ENCODE results near the gene DMXL1. TPM values are rescaled to one million over a fixed set of nuclear protein-coding genes. Genes with fewer than 3 reads are reported as not detected.
"Not testable (repeated sequence)": the region's sequence is repeated elsewhere in the genome, so short reads cannot be mapped to it uniquely, and the experiment has no call there.

DMXL1 gene
- total RNA-seq, 3 donors from 2014 or later (not counting 1 experiment from before 2014, with no cell fraction given): 36.7 to 43.0 (median 39.9) TPM

DNA sequence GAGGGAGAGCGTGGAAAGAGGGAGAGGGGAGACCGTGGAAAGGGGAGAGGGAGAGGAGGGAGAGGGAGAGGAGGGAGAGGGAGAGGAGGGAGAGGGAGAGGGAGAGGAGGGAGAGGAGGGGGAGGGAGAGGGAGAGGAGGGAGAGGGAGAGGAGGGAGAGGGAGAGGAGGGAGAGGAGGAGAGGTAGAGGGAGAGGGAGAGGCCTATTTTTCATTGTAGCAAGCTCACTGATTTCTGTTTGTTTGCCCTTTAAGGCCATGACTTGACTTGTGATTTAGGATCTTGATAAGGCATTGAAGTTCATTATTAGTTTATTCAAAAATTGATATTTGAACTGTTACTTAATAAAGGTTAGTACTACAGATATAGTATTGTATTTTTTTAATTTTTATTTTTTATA, 52.4 kb downstream of the DMXL1 start:
- no peak for TF ChIP-seq CTCF (IDR thresholded peaks at IDR 0.05)
- Mint-ChIP-seq H3K9me3 (no peaks in the 10 kb centered on the region), H3K4me3 (no peak overlapping the region), H3K36me3 (peaks cover 18% of the 10 kb centered on the region), H3K27me3 (ENCODE audit: low read depth in 2 of 2) (no peaks in the 10 kb centered on the region), H3K4me1 (no peaks in the 10 kb centered on the region), H3K27ac (no peak overlapping the region)
- H3K27ac ChIP-seq (ENCODE audit: low read length): no peak overlapping the region
- peaks cover 14% of the 10 kb centered on the region for H3K36me3 ChIP-seq (ENCODE audit: control insufficient read depth, insufficient read depth, low read length)
- intact Hi-C loops (cut with micrococcal nuclease): no loop called here
- DNase-seq (no peak), ATAC-seq (no peak)
- H3K4me1 ChIP-seq (ENCODE audit: control insufficient read depth, insufficient read depth, low read length): no peaks in the 10 kb centered on the region
- 94% methylated on average over 2 of the region's 2 CpGs for WGBS (ENCODE audit: insufficient coverage)
- no peak overlapping the region for H3K4me3 ChIP-seq (ENCODE audit: low read length)
- H3K9me3 ChIP-seq (ENCODE audit: control insufficient read depth, insufficient read depth, low read length): no peaks in the 10 kb centered on the region
- H3K27me3 ChIP-seq (ENCODE audit: control insufficient read depth, insufficient read depth, low read length): no peaks in the 10 kb centered on the region

GRCh38 chr5:119129770-119130169, 58.9 kb downstream of the DMXL1 start:
- H3K36me3 ChIP-seq (ENCODE audit: control insufficient read depth, insufficient read depth, low read length): peaks cover 28% of the 10 kb centered on the region
- Mint-ChIP-seq H3K27ac (no peak overlapping the region), H3K4me1 (no peaks in the 10 kb centered on the region), H3K36me3 (peaks cover 7% of the 10 kb centered on the region), H3K27me3 (ENCODE audit: low read depth in 2 of 2) (no peaks in the 10 kb centered on the region), H3K9me3 (no peaks in the 10 kb centered on the region), H3K4me3 (no peak overlapping the region)
- WGBS (ENCODE audit: insufficient coverage): 95% methylated on average over 2 of the region's 2 CpGs
- no peaks in the 10 kb centered on the region for H3K27me3 ChIP-seq (ENCODE audit: control insufficient read depth, insufficient read depth, low read length)
- no peak for TF ChIP-seq CTCF (IDR thresholded peaks at IDR 0.05)
- ATAC-seq (no peak), DNase-seq (no peak)
- intact Hi-C loops (cut with micrococcal nuclease): no loop called here
- no peak overlapping the region for H3K4me3 ChIP-seq (ENCODE audit: low read length)
- no peaks in the 10 kb centered on the region for H3K4me1 ChIP-seq (ENCODE audit: control insufficient read depth, insufficient read depth, low read length)
- H3K9me3 ChIP-seq (ENCODE audit: control insufficient read depth, insufficient read depth, low read length): no peaks in the 10 kb centered on the region
- no peak overlapping the region for H3K27ac ChIP-seq (ENCODE audit: low read length)

DNA sequence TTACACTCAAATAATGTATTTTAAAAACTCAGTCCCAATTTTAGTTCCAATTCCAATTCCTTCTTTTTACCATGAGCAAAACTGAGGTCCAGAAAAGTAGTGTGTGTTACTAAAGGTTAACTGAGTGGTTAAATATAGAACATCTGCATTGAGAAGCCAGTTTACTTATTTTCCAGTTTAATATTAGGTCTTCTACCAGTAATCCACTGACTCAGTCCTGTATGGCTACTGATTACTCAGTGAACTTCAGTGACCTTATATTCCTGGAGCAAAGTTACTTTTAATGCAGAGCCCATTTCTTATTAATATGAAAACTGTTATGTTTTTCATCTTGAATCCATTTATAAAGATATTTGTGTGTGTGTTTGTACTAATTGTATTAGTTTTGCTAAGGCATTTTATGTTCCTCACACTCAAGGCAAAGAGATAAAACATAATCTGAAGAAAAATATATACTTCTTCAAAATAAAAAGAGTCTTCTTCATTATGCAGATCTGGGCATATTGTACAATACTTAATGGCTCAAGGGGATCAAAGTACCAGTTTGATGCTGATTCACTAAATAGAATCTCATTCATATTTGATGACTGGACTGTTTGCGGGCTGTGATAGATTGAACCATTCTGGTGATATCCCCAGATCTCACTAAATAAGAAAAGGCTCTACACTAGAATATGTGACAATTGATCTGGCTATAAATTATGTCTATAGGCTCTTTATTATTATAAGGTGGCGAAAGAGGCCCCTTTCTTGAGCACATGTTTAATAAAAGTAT, 60.8 kb downstream of the DMXL1 start:
- no peaks in the 10 kb centered on the region for H3K27me3 Mint-ChIP-seq (ENCODE audit: low read depth in 2 of 2)
- H3K36me3 Mint-ChIP-seq: peaks cover 24% of the 10 kb centered on the region
- 100% methylated on average over 1 of the region's 2 CpGs for WGBS (ENCODE audit: insufficient coverage)
- DNase-seq: no peak
- Histone ChIP-seq H3K27ac (ENCODE audit: low read length) (no peak overlapping the region), H3K27me3 (ENCODE audit: control insufficient read depth, insufficient read depth, low read length) (no peaks in the 10 kb centered on the region), H3K36me3 (ENCODE audit: control insufficient read depth, insufficient read depth, low read length) (peaks cover 31% of the 10 kb centered on the region), H3K4me3 (ENCODE audit: low read length) (no peak overlapping the region), H3K9me3 (ENCODE audit: control insufficient read depth, insufficient read depth, low read length) (peaks cover 12% of the 10 kb centered on the region), H3K4me1 (ENCODE audit: control insufficient read depth, insufficient read depth, low read length) (no peaks in the 10 kb centered on the region)
- no peak for TF ChIP-seq CTCF (IDR thresholded peaks at IDR 0.05)
- H3K27ac Mint-ChIP-seq: no peak overlapping the region
- no peak overlapping the region for H3K4me3 Mint-ChIP-seq
- H3K4me1 Mint-ChIP-seq: no peaks in the 10 kb centered on the region
- H3K9me3 Mint-ChIP-seq: no peaks in the 10 kb centered on the region
- intact Hi-C loops (cut with micrococcal nuclease): no loop called here
- no peak for ATAC-seq

- H3K4me1 Mint-ChIP-seq; H3K27me3 Mint-ChIP-seq (ENCODE audit: low read depth in 2 of 2); H3K4me1 ChIP-seq (ENCODE audit: control insufficient read depth, insufficient read depth, low read length); H3K9me3 Mint-ChIP-seq; H3K27ac ChIP-seq (ENCODE audit: low read length); H3K27ac Mint-ChIP-seq; intact Hi-C loops (cut with micrococcal nuclease); ATAC-seq; H3K4me3 ChIP-seq (ENCODE audit: low read length); H3K27me3 ChIP-seq (ENCODE audit: control insufficient read depth, insufficient read depth, low read length); H3K4me3 Mint-ChIP-seq; DNase-seq: not testable (repeated sequence)
- Histone ChIP-seq H3K36me3 (ENCODE audit: control insufficient read depth, insufficient read depth, low read length) (peaks cover 22% of the 10 kb centered on the region), H3K9me3 (ENCODE audit: control insufficient read depth, insufficient read depth, low read length) (peaks cover 17% of the 10 kb centered on the region)
- 88% methylated on average over 4 of the region's 4 CpGs for WGBS (ENCODE audit: insufficient coverage)
- peaks cover 36% of the 10 kb centered on the region for H3K36me3 Mint-ChIP-seq
Observed at GRCh38 chr5:119135743-119136142, 64.9 kb downstream of the DMXL1 start.
